ENCODE results near the gene HOXB5. TPM values are rescaled to one million over a fixed set of nuclear protein-coding genes. Genes with fewer than 3 reads are reported as not detected.
A peak's percentile ranks its signal among the peaks of the same experiment; 100 is the strongest.

HOXB5 gene
- total RNA-seq, 2 donors from 2014 or later: 0.70 TPM; not detected in 1

- peaks cover 15 to 47% of the 10 kb centered on the region in 2 donors for H3K4me1 Mint-ChIP-seq (ENCODE audit: low read depth in 2 of 2)
- no peaks in the 10 kb centered on the region for H3K9me3 Mint-ChIP-seq
- H3K36me3 Mint-ChIP-seq: no peaks in the 10 kb centered on the region
- H3K4me3 Mint-ChIP-seq: no peak overlapping the region
- DNase-seq (ENCODE audit: low spot score) (no peak), ATAC-seq (no peak)
- no peak overlapping the region for H3K27ac Mint-ChIP-seq
- peaks cover 0 to 4% of the 10 kb centered on the region in 2 donors for H3K27me3 Mint-ChIP-seq
Measured at GRCh38 chr17:48559840-48560817, 33.5 kb downstream of the HOXB5 start.

DNA sequence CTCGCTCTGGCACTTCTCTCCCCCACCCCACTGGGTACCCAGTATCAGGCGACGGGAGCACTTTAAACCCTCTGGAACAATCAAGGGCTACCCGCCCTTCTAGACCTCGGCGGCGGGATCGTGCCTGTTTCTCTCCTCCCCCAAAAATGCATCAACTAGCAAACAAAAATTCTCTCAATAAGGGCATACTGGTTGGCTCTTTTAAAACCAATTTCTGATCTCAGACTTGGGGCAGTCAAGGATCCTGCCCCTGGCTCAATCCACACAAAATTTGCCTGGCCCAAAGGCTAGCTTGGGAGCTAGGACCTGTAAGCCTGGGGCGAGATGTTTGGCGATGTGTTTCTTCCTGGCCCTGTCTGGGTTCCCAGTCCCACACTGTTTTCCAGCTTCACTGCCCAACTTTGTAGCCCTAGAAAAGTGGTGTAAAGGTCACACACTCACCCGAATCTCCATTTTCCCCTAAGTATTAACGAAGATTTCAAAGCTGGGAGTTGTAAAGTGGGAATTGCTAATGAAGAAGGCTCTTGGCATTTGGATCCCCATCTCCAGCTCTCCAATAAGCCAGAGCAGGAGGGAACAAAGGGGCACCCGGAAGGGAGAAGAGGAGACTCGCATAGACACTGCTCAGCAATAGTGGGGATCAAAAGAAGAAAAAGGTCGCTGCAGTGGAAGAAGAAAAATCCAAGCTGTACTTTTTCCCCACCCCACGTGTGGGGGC, 34.3 kb downstream of the HOXB5 start:
- no peak for DNase-seq (ENCODE audit: low spot score)
- H3K36me3 Mint-ChIP-seq: no peaks in the 10 kb centered on the region
- no peak for ATAC-seq

DNA sequence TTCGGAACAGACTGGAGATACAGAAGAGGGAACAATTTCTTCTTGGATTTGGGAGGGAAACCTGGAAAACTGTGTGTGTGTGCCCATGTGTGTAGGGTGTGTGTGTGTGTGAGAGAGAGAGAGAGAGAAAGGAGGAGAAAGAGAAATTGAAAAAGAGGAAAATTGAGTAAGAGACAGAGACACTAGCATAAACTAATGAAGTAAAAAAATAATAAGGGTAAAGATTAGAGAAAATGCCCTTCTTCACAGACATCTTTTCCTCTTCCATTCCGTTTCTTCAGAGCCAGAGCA, 34.8 kb downstream of the HOXB5 start:
- Mint-ChIP-seq H3K4me3 (no peak overlapping the region), H3K27me3 (peaks cover 0 to 4% of the 10 kb centered on the region in 2 donors), H3K4me1 (ENCODE audit: low read depth in 2 of 2) (peaks cover 19 to 46% of the 10 kb centered on the region in 2 donors), H3K27ac (no peak overlapping the region), H3K36me3 (no peaks in the 10 kb centered on the region), H3K9me3 (no peaks in the 10 kb centered on the region)
- no peak for ATAC-seq
- no peak for DNase-seq (ENCODE audit: low spot score)

More for the DNA sequence above, 34.3 kb downstream of the HOXB5 start:
- no peaks in the 10 kb centered on the region for H3K9me3 Mint-ChIP-seq
- peaks cover 19 to 47% of the 10 kb centered on the region in 2 donors for H3K4me1 Mint-ChIP-seq (ENCODE audit: low read depth in 2 of 2)
- peaks cover 0 to 4% of the 10 kb centered on the region in 2 donors for H3K27me3 Mint-ChIP-seq
- H3K4me3 Mint-ChIP-seq: no peak overlapping the region
- H3K27ac Mint-ChIP-seq: peak overlapping the region in 1 of 2 donors; percentile 45

DNA sequence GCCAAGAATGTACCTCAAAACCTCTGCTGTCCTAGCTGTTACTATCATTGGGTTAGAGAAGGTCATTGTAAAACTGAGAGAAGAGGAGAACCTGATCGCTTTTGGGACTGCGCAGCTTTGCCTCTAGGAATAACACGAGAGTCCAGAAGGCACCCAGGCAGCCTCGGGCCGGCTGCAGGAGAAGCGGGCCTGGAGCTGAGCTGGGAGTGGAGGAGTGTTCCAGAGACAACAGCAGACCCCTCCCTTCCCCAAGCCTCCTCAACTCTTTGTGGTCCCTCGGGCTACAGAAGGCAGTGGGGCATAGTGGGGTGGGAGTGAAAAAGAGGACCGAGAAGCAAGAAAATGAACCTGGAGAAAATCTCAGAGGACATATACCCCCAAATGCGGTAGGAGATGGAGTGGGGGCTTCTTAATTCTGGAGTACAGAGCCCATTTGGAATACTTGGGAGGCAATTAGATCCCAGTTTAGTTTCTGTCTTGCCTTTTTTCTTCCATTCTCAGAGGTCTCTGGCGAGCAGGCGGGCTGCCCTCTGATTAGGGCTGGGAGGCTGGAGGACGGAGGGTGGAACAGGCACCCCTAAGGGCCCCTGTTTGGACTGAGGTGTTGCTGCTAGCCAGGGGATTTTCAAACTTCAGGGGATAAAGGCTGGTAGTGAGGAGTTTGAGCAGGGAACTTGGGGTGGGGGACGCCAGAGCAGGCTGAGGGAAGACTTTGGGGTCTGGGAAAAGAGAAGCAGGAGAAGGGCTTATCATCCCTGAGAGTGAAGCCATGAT, 35.3 kb downstream of the HOXB5 start:
- H3K4me1 Mint-ChIP-seq (ENCODE audit: low read depth in 2 of 2): peaks cover 19 to 42% of the 10 kb centered on the region in 2 donors
- H3K27me3 Mint-ChIP-seq: peaks cover 0 to 4% of the 10 kb centered on the region in 2 donors
- DNase-seq (ENCODE audit: low spot score) (no peak), ATAC-seq (no peak)
- peak overlapping the region in 1 of 2 donors; percentile 36 for H3K27ac Mint-ChIP-seq
- H3K9me3 Mint-ChIP-seq: no peaks in the 10 kb centered on the region
- no peak overlapping the region for H3K4me3 Mint-ChIP-seq
- no peaks in the 10 kb centered on the region for H3K36me3 Mint-ChIP-seq

- ATAC-seq (no peak), DNase-seq (ENCODE audit: low spot score) (no peak)
- Mint-ChIP-seq H3K27me3 (peaks cover 0 to 4% of the 10 kb centered on the region in 2 donors), H3K4me1 (ENCODE audit: low read depth in 2 of 2) (peaks cover 16 to 30% of the 10 kb centered on the region in 2 donors), H3K4me3 (peak overlapping the region; percentile 90), H3K9me3 (no peaks in the 10 kb centered on the region), H3K36me3 (no peaks in the 10 kb centered on the region), H3K27ac (peak overlapping the region; percentile 61 to 93)
Measured at GRCh38 chr17:48556576-48557401, 36.8 kb downstream of the HOXB5 start.

DNA sequence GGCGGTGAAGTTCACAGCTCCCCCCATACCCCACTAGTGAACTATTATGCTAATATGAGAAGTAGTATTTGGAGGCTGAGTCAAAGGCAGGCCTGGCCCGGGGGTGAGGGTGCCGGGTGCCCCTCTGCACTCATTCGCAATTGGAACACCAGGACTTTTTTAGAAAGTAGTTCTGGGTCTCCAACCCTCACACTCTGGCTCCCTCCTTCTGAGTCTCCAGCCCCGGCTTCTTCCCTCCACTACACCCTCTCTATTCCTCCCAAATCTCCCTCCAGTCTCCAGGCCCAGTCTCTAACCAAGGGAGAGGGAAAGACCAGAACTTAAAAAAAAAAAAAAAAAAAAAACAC, 37.4 kb downstream of the HOXB5 start:
- Mint-ChIP-seq H3K4me1 (ENCODE audit: low read depth in 2 of 2) (peaks cover 11 to 24% of the 10 kb centered on the region in 2 donors), H3K9me3 (no peaks in the 10 kb centered on the region), H3K36me3 (no peaks in the 10 kb centered on the region), H3K4me3 (peak overlapping the region; percentile 90), H3K27me3 (peaks cover 0 to 4% of the 10 kb centered on the region in 2 donors), H3K27ac (peak overlapping the region; percentile 61 to 93)
- DNase-seq (ENCODE audit: low spot score) (no peak), ATAC-seq (no peak)

DNA sequence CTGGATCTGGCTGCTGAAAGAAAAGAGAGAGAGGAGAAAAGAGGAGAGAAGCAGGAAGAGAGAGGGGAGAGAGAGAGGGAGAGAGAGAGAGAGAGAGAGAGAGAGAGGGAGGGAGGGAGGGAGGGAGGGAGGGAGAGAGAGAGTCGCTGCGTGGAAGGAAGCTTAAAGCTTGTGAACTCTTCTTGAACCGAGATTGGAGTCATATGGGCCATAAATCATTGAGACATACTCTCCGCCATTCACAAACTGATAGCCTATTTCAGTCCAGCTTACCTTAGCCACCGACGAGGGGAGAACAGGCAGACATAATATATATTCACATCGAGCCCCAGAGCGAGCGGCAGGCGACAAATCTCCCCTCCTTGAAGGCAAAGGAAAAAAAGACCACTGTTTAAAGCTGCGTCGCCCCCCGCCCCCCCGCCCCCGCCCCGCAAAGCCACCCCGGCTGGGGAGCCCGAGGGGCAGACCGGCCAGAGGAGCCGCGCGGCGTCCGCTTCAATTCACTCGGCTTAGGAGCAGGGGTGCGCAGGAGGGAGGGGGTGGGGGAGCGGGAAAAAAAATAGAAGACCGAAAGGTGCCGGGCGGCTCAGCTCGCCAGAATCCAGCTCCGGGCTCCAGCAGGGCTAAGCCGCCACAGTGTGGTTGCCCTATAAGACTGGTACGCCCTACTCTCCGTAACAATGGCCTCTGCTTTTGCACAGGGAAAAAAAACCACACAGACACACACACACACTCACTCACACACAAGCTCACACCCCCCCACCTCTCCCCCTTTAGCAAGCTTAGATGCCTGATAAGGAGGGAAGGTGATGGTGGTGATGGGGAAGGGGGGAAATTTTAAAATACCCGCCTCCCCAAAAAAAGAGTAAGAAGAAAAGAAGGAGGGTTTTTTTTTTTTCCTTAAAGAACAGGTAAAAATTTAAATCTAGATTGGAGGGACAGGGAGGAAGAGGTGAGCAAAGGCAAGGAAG, 38.0 kb downstream of the HOXB5 start:
- peaks cover 8 to 21% of the 10 kb centered on the region in 2 donors for H3K4me1 Mint-ChIP-seq (ENCODE audit: low read depth in 2 of 2)
- peak; percentile 60 to 64 for ATAC-seq
- H3K27me3 Mint-ChIP-seq: peaks cover 0 to 4% of the 10 kb centered on the region in 2 donors
- no peaks in the 10 kb centered on the region for H3K36me3 Mint-ChIP-seq
- no peaks in the 10 kb centered on the region for H3K9me3 Mint-ChIP-seq
- peak overlapping the region; percentile 61 to 93 for H3K27ac Mint-ChIP-seq
- DNase-seq (ENCODE audit: low spot score): no peak
- H3K4me3 Mint-ChIP-seq: peak overlapping the region; percentile 90

DNA sequence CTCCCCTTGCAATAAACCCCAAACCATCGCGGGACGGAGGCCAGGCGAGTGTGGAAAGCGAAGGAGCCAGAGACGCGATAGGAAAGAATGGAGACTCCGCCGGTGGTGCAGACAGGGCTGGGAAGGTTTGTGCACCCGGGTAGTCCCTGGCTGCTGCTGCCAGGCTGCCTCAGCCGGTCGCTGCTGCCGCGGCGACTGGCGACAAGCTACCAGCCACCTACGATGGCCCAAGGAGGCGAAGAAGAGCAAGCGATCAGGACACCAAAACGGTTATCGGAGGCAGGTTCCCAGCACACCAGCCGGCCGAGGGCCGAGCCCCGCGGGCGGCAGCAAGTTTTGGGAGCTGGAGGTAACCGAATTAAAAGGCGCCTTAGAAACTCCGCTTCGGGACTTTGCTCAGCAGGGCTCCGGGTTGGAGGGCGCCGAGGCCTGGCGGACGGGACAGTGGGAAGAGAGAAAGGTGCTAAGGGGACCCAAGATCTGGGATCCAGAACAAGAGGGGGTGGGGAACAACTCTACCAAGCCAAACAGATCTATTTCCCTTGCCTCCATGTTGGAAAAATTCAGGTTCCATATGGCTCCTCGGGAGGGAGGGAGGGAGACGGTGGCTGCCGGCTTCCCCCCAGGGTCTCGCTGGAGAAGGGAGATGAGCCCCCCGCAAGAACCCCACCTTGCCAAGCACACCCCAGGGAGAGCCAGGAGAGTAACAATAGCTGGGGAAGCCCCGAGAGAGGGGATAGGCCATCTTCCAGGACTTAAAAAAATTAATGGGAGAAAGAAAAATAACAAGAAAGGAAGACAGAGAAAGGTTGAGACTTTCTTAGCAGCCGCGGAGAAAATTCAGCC, 38.9 kb downstream of the HOXB5 start:
- peak overlapping the region; percentile 90 for H3K4me3 Mint-ChIP-seq
- H3K36me3 Mint-ChIP-seq: no peaks in the 10 kb centered on the region
- peak overlapping the region; percentile 61 to 93 for H3K27ac Mint-ChIP-seq
- no peaks in the 10 kb centered on the region for H3K9me3 Mint-ChIP-seq
- DNase-seq (ENCODE audit: low spot score): no peak
- H3K27me3 Mint-ChIP-seq: peaks cover 0 to 4% of the 10 kb centered on the region in 2 donors
- H3K4me1 Mint-ChIP-seq (ENCODE audit: low read depth in 2 of 2): peaks cover 8 to 18% of the 10 kb centered on the region in 2 donors
- ATAC-seq: no peak

GRCh38 chr17:48553826-48554225, 39.8 kb downstream of the HOXB5 start:
- Mint-ChIP-seq H3K36me3 (no peaks in the 10 kb centered on the region), H3K9me3 (no peaks in the 10 kb centered on the region), H3K27ac (peak overlapping the region in 1 of 2 donors; percentile 93), H3K27me3 (peaks cover 0 to 4% of the 10 kb centered on the region in 2 donors), H3K4me3 (no peak overlapping the region), H3K4me1 (ENCODE audit: low read depth in 2 of 2) (peaks cover 8 to 18% of the 10 kb centered on the region in 2 donors)
- no peak for DNase-seq (ENCODE audit: low spot score)
- ATAC-seq: no peak

DNA sequence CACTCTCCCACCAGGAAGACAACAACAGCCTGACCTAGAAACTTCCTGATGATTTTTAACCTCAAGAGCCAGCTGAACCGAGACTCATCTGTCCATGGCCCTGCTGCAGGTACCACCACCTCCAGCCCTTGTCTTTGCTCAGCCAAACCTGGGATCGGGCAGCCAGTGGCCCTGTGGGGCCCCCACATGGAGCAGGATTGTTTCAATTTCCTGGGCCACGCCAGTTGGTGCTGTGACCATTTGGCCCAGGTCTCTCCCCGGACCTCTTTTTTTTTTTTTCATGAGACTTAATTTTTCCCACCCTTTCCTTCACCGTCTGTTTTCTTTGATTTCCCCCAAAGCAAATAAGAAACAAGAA, 40.4 kb downstream of the HOXB5 start:
- DNase-seq (ENCODE audit: low spot score): no peak
- Mint-ChIP-seq H3K4me1 (ENCODE audit: low read depth in 2 of 2) (peaks cover 11 to 23% of the 10 kb centered on the region in 2 donors), H3K4me3 (no peak overlapping the region), H3K9me3 (no peaks in the 10 kb centered on the region), H3K27ac (no peak overlapping the region), H3K27me3 (peaks cover 0 to 4% of the 10 kb centered on the region in 2 donors), H3K36me3 (no peaks in the 10 kb centered on the region)
- no peak for ATAC-seq

GRCh38 chr17:48552466-48553189, 41.0 kb downstream of the HOXB5 start:
- ATAC-seq (no peak), DNase-seq (ENCODE audit: low spot score) (no peak)
- Mint-ChIP-seq H3K4me3 (no peak overlapping the region), H3K27me3 (peaks cover 0 to 4% of the 10 kb centered on the region in 2 donors), H3K27ac (no peak overlapping the region), H3K4me1 (ENCODE audit: low read depth in 2 of 2) (peaks cover 16 to 29% of the 10 kb centered on the region in 2 donors), H3K9me3 (no peaks in the 10 kb centered on the region), H3K36me3 (no peaks in the 10 kb centered on the region)

Data from natural killer cell treated with Interleukin-12 subunit alpha and Interleukin-12 subunit beta and Interleukin-15 and Interleukin-18, amount 100 ng/mL, for 72 hours (primary cell).